Natural killer cell treated with Interleukin-12 subunit alpha and Interleukin-12 subunit beta and Interleukin-15 and Interleukin-18, amount 100 ng/mL, for 72 hours (primary cell): ENCODE data around the gene SRC. TPM values are rescaled to one million over a fixed set of nuclear protein-coding genes. Genes with fewer than 3 reads are reported as not detected.

Experiments
- ATAC-seq, 2 donors: fragments of 150-1000 bp; cut with Tn5 transposase in 1 of 2; sonication (Bioruptor Pico), chemical (Tn5 transposase) in 1 of 2; 2 replicates each; pipeline ENCODE4 v1.10.0; 2021
- DNase-seq: peaks from one replicate; pipeline ENCODE4 v3.0.0; 2022; ENCODE audit warnings: low spot score
- H3K27ac Mint-ChIP-seq, 2 donors: 1 replicate in 1 of 2; 2 replicates in 1 of 2; pipeline ENCODE4 v1.8.0; 2022; ENCODE audit warnings: mixed read lengths in 2 of 2, mild to moderate bottlenecking in 1 of 2, moderate library complexity in 1 of 2
- H3K27me3 Mint-ChIP-seq, 2 donors: 1 replicate in 1 of 2; 2 replicates in 1 of 2; pipeline ENCODE4 v1.8.0; 2022; ENCODE audit warnings: mixed read lengths in 2 of 2
- H3K36me3 Mint-ChIP-seq: one replicate; pipeline ENCODE4 v1.8.0; 2022; ENCODE audit warnings: mixed read lengths
- H3K4me1 Mint-ChIP-seq, 2 donors: 1 replicate in 1 of 2; 2 replicates in 1 of 2; pipeline ENCODE4 v1.8.0; 2022; ENCODE audit warnings: low read depth in 2 of 2, mixed read lengths in 2 of 2, mild to moderate bottlenecking in 1 of 2
- H3K4me3 Mint-ChIP-seq: one replicate; pipeline ENCODE4 v1.8.0; 2022; ENCODE audit warnings: mixed read lengths
- H3K9me3 Mint-ChIP-seq: 2 replicates; pipeline ENCODE4 v1.8.0; 2022; ENCODE audit warnings: mixed read lengths
- total RNA-seq, 2 donors: library from RNA; stranded (reverse); gene quantifications; one replicate each; pipeline ENCODE4 v1.2.3, GENCODE V29; 2022

The SRC gene
- total RNA-seq, 2 donors from 2014 or later: 6.8 to 8.6 TPM

DNA sequence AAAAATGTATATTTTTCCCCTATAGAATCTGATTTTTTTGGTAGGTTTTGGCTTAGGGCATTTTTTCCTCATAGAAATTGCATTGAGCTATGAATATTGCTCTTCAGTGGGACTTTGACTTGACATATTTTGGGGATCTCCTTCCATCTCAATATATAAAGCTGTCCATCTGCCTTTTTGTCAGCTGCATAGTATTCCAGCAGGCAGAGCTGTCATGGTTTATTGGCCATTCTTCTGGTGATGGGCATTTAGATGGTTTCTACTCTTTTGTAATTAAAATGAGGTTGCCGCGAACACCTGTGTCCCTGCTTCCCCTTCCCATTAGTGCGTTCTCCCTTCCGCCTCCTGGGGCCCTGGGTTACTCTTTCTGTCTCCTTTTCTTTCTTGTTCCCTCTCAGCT is 95.1 kb downstream of the SRC start:
- no peak overlapping the region for H3K4me3 Mint-ChIP-seq
- H3K27me3 Mint-ChIP-seq: peaks cover 0 to 3% of the 10 kb centered on the region in 2 donors
- no peaks in the 10 kb centered on the region for H3K4me1 Mint-ChIP-seq
- no peak for DNase-seq
- ATAC-seq: no peak
- H3K9me3 Mint-ChIP-seq: no peaks in the 10 kb centered on the region
- H3K27ac Mint-ChIP-seq: no peak overlapping the region
- no peaks in the 10 kb centered on the region for H3K36me3 Mint-ChIP-seq

DNA sequence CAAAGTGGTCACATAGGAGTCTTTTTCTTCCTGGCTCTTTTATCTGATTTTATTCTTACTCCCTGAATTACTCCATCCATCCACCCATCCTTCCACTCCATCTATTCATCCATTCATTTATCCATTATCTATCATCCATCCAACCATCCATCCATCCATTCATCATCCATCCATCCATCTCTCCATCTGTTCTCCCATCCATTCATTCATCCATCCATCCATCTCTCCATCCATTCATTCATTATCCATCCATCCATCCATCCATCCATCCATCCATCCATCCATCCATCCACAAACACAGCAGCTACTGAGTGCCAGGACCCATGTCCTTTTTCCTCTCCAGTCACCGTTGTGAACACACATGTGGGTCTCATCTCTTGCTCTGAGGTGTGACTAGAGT is 96.6 kb downstream of the SRC start:
- ATAC-seq (no peak), DNase-seq (no peak)
- Mint-ChIP-seq H3K36me3 (no peaks in the 10 kb centered on the region), H3K9me3 (no peaks in the 10 kb centered on the region), H3K4me3 (no peak overlapping the region), H3K27ac (no peak overlapping the region), H3K27me3 (no peaks in the 10 kb centered on the region), H3K4me1 (no peaks in the 10 kb centered on the region)

DNA sequence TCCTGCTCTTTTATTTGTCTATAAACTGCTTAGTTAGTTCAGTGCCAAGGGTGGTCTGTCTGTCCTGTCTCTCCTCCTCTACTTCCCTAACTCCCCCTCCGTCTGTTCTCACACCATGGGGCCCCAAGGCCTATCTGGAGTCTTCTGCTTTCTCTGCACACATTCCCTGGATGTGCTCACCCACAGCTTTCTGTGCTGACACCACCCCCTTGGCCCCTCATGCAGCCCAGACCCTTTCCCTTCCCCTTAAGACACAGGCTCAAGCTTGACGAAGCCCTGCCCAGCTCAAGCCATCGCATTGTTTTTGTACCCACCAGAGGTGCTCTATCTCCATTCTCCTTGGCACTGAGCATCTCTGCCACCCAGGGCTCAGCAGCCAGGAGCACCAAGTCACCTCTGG is 97.0 kb downstream of the SRC start:
- no peaks in the 10 kb centered on the region for H3K4me1 Mint-ChIP-seq
- no peaks in the 10 kb centered on the region for H3K27me3 Mint-ChIP-seq
- H3K27ac Mint-ChIP-seq: no peak overlapping the region
- no peak overlapping the region for H3K4me3 Mint-ChIP-seq
- ATAC-seq: no peak
- H3K9me3 Mint-ChIP-seq: no peaks in the 10 kb centered on the region
- no peaks in the 10 kb centered on the region for H3K36me3 Mint-ChIP-seq
- DNase-seq: no peak

DNA sequence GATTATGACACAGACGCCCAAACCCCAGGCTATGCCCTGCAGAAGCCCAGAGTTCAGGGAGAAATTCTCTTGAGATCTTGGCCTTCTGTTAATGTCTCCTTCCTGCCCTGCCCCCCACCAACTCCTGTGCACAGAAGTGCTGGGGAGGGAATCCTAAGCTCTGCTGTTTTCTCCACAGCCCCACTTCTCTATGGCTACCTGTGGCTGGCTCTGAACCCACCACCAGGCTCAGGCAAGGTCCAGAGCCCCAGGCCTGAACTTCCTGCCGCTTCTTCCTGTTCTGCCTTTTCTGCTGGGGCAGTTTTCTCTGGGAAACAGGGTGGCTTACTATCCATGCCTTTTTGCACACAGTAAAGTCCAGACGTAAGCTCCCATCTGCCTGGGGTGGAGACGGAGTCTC is 97.7 kb downstream of the SRC start:
- no peaks in the 10 kb centered on the region for H3K36me3 Mint-ChIP-seq
- no peak overlapping the region for H3K27ac Mint-ChIP-seq
- DNase-seq: no peak
- H3K4me3 Mint-ChIP-seq: no peak overlapping the region
- no peaks in the 10 kb centered on the region for H3K4me1 Mint-ChIP-seq
- ATAC-seq: no peak
- no peaks in the 10 kb centered on the region for H3K9me3 Mint-ChIP-seq
- H3K27me3 Mint-ChIP-seq: no peaks in the 10 kb centered on the region

DNA sequence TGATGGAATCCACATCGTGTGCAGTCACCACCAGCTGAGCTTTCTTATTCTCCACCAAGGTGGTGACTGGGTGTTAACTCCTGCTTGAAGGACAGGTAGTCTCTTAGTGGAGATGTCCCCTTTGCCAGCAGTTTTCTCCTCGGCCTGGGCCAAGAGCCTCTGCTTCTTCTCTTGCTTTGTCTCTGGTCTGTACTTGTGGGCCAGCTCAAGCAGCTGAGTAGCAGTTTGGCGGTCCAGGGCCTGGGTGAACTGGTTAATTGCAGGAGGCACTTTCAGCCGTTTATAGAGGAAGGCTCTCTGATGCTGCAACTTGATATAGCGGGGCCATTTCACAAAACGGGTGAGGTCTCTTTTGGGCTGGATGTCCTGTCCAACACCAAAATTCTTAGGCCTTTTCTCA is 99.1 kb downstream of the SRC start:
- no peak overlapping the region for H3K4me3 Mint-ChIP-seq
- no peak for ATAC-seq

DNA sequence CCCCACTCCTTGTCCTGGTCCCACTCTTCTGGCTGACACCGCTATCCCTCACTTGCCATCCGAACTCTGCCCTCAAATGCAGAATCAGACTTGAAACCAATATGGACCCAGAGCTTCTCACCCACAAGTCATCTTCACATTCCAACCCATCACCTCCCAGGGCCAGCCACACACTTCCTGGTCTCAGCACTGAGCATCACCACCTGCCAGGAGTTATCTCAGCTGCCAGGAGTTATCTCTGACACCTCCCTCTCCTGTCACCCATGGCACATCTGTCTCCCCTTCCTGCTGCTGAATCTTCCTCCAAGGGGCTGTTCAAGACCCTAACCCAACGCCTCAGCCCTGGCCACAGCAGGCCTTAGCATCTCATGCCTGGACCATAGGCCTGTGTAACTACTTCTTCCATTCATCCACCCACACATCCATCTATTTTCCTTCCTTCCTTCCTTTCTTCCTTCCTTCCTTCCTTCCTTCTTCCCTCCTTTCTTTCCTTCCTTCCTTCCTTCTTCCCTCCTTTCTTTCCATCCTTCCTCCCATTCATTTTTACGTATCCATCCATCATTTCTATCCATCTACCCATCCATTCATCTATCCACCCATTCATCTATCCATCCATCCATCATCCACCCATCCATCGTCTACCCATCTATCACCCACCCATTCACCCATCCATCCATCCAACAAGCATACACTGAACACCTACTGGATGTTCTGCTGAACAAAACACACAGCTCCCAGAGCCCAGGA is 100.5 kb downstream of the SRC start:
- DNase-seq (no peak), ATAC-seq (no peak)
- Mint-ChIP-seq H3K4me3 (no peak overlapping the region), H3K27me3 (no peaks in the 10 kb centered on the region), H3K9me3 (no peaks in the 10 kb centered on the region), H3K4me1 (no peaks in the 10 kb centered on the region), H3K36me3 (no peaks in the 10 kb centered on the region), H3K27ac (no peak overlapping the region)

More for the DNA sequence above, 99.1 kb downstream of the SRC start:
- no peaks in the 10 kb centered on the region for H3K36me3 Mint-ChIP-seq
- no peaks in the 10 kb centered on the region for H3K4me1 Mint-ChIP-seq
- H3K27me3 Mint-ChIP-seq: no peaks in the 10 kb centered on the region
- no peak overlapping the region for H3K27ac Mint-ChIP-seq
- no peak for DNase-seq
- H3K9me3 Mint-ChIP-seq: no peaks in the 10 kb centered on the region

DNA sequence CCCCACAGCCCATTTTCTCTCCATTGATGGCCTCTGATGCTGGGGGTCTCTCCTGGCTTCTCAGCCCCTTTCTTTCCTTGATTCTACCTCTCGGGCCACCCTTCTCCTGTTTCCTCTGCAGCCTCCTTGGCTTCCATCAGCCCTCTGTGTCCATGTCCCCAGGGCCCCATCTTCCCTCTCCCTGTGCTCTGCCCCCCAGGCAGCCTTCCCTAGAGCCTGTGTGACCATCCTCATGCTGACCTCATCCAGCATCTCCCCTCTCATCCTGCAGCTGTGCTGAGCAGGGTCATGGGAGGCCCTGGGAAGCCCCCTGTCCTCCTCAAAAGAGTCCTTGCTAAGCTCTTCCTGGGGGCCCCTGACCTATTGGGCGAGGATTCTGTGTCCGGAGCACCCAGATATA is 101.7 kb downstream of the SRC start:
- ATAC-seq (no peak), DNase-seq (no peak)
- no peaks in the 10 kb centered on the region for H3K9me3 Mint-ChIP-seq
- no peaks in the 10 kb centered on the region for H3K27me3 Mint-ChIP-seq
- no peaks in the 10 kb centered on the region for H3K36me3 Mint-ChIP-seq
- H3K4me1 Mint-ChIP-seq: no peaks in the 10 kb centered on the region
- no peak overlapping the region for H3K27ac Mint-ChIP-seq
- H3K4me3 Mint-ChIP-seq: no peak overlapping the region

DNA sequence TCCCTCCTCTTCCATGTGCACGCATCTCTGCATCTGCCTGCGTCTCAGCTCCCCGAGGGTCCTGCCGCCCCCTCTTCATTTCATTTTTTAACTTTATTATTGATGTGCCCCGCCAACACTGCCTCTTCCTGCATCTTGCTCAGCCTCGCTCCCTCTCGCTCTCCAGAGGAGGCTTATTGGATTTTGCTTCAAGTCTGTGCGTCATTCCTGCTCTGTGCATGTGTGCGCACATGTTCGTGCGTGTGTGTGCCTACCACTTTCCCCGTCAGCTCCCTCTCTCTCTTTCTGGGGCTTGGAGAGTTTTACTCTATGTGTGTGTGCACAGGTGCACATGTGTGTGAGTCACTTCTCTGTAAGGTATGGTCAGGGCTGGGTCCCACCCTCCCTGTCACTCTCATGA is 103.3 kb downstream of the SRC start:
- DNase-seq (no peak), ATAC-seq (no peak)
- H3K4me1 Mint-ChIP-seq: no peaks in the 10 kb centered on the region
- no peak overlapping the region for H3K4me3 Mint-ChIP-seq
- peaks cover 5 to 10% of the 10 kb centered on the region in 2 donors for H3K27me3 Mint-ChIP-seq
- no peaks in the 10 kb centered on the region for H3K9me3 Mint-ChIP-seq
- no peaks in the 10 kb centered on the region for H3K36me3 Mint-ChIP-seq
- no peak overlapping the region for H3K27ac Mint-ChIP-seq

DNA sequence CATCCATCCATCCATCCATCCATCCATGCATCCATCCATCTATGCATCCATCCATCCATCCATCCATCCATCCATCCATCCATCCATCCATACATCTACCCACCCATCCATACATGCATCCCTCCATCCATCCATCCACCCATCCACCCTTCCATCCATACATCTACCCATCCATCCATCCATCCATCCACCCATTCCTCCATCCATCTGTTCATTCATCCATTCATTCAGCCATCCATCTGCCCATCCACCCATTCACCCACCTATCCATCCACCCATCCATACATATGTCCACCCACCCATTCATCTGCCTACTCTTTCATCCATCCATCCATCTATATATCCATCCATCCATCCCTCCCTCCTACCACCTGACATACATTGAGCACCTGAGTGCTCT is 104.4 kb downstream of the SRC start:
- H3K9me3 Mint-ChIP-seq: no peaks in the 10 kb centered on the region

DNA sequence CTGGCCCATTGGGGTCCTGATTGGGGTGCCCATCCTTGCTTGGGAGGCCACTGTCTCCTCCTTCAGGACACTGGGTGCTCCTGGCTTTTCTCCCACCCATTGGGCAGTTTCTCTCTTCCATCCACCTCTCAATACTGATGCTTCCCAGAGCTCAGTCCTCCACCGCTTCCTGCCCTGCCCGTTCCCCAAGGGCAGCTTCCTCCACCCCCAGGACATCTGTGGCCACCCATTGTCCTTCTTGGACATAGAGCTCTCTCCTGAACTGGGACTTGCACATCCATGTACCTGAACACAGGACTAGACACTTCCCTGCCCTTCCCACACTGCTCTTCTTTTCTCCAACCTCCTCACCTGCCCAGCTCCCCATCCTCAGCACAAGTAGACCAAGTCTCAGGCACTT is 105.7 kb downstream of the SRC start:
- Mint-ChIP-seq H3K27me3 (peaks cover 6 to 11% of the 10 kb centered on the region in 2 donors), H3K36me3 (peaks cover 6% of the 10 kb centered on the region), H3K4me1 (no peaks in the 10 kb centered on the region), H3K4me3 (no peak overlapping the region), H3K27ac (no peak overlapping the region), H3K9me3 (no peaks in the 10 kb centered on the region)
- ATAC-seq (no peak), DNase-seq (no peak)

More for the DNA sequence above, 104.4 kb downstream of the SRC start:
- H3K4me3 Mint-ChIP-seq: no peak overlapping the region
- ATAC-seq (no peak), DNase-seq (no peak)
- H3K27me3 Mint-ChIP-seq: peaks cover 6 to 11% of the 10 kb centered on the region in 2 donors
- peaks cover 6% of the 10 kb centered on the region for H3K36me3 Mint-ChIP-seq
- H3K27ac Mint-ChIP-seq: no peak overlapping the region
- no peaks in the 10 kb centered on the region for H3K4me1 Mint-ChIP-seq

DNA sequence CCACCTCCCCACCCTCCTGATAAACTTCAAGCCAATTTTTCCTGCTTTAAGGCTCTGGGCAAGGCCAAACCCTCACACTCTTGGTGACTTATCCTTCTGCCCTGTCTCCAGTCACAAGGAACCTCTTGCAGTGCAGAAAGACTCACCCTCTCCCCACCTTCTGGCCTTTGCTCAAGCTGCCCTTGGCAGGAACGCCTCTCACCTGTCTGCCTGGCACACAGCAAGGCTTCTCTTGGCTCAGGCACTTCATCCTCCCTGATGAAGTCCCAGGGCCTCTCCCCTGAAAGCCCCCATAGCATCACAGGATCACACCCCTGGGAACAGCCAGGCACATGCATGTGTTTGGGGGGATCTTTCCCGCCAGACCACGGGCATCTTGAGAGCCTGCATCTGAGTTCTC is 106.3 kb downstream of the SRC start:
- Mint-ChIP-seq H3K4me3 (no peak overlapping the region), H3K27ac (no peak overlapping the region), H3K9me3 (no peaks in the 10 kb centered on the region), H3K36me3 (peaks cover 6% of the 10 kb centered on the region), H3K4me1 (no peaks in the 10 kb centered on the region), H3K27me3 (peaks cover 6 to 11% of the 10 kb centered on the region in 2 donors)
- ATAC-seq (no peak), DNase-seq (no peak)

DNA sequence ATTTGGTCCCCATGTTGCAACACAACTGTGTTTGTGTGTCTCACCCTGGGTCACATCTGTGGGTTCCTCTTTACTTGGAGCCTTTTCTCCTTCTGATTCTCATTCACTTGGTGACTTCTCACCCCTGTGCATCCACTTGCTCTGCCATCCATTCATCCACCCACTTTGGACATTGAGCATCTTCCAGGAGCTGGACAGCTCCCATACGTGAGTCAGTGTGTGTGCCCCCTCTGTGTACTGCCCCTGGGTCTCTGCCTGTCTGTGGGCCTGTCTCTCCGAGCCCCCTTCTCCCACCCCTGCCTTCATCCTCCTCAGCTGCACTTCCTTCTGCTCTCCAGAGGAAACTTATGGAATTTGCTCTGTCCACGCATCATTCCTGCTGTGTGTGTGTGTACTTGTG is 107.3 kb downstream of the SRC start:
- DNase-seq: no peak
- Mint-ChIP-seq H3K4me1 (no peaks in the 10 kb centered on the region), H3K9me3 (no peaks in the 10 kb centered on the region), H3K36me3 (peaks cover 6% of the 10 kb centered on the region), H3K4me3 (no peak overlapping the region), H3K27ac (no peak overlapping the region), H3K27me3 (peaks cover 6 to 11% of the 10 kb centered on the region in 2 donors)
- ATAC-seq: no peak

DNA sequence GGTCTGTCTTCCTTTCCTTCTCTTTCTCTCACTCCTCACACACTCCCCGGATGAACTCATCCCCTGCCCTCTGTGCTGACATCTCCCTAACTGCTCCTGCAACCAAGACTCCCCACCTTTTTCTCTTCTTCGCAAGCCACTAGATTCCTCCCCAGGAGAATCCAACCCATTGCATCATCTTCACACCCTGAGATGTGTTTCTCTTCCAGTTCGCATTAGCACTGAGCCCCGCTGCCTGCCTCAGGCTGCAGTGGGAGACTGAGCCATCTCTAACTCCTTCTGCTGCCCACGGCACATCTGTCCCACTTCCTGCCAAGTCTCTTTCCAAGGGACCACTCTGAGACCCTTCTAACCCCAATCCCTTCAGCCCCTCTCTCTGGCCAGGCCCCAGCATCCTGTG is 107.9 kb downstream of the SRC start:
- DNase-seq: no peak
- Mint-ChIP-seq H3K27ac (no peak overlapping the region), H3K4me3 (no peak overlapping the region), H3K4me1 (no peaks in the 10 kb centered on the region), H3K36me3 (peaks cover 6% of the 10 kb centered on the region), H3K9me3 (no peaks in the 10 kb centered on the region), H3K27me3 (peaks cover 6 to 11% of the 10 kb centered on the region in 2 donors)
- no peak for ATAC-seq

DNA sequence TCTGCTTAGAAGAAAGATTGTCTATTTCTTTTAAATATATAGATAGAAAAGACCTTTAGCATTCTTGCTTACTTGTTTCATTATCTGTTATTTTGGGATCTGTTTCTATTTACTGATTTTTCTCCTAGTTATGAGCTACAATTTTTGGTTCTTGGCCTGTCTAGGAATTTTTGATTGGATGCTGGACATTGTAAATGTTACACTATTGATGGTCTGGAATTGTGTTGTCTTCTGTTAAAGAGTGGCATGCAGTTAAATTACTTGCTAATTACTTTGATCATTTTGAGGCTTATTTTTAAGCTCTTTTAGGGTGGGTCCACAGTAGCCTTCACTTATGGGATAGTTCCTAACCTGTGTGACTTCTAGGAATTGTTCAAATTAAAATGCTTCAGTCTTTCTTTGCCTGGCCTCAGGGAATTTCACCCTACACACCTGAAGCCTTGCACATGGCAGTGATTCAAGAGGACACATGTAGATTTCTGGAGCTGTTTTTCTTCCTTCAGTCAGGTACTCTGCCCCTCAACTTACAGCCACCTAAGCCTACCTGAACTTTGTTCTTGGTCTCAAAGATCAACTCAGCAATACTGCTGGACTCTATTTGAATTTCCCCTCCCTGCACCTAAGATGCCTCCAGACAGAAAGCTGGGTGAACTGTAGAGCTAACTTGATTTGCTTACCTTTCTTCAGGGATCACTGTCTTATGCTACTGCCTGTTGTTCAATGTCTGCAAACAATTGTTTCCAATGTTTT is 108.9 kb downstream of the SRC start:
- H3K4me3 Mint-ChIP-seq: no peak overlapping the region

More for the DNA sequence above, 108.9 kb downstream of the SRC start:
- Mint-ChIP-seq H3K27me3 (peaks cover 6 to 11% of the 10 kb centered on the region in 2 donors), H3K4me1 (no peaks in the 10 kb centered on the region), H3K36me3 (peaks cover 6% of the 10 kb centered on the region), H3K27ac (no peak overlapping the region), H3K9me3 (no peaks in the 10 kb centered on the region)
- DNase-seq (no peak), ATAC-seq (no peak)
